Dendritic cell treated with granulocyte-macrophage colony-stimulating factor and Interleukin-4, amounts not matched to agents 40 ng/mL and 50 ng/mL, for 4 days (primary cell): ENCODE results near the gene AP4M1.
"Not testable (repeated sequence)": the region's sequence is repeated elsewhere in the genome, so short reads cannot be mapped to it uniquely, and the experiment has no call there.

Source experiments
- H3K27ac Mint-ChIP-seq: one replicate; pipeline ENCODE4 v1.8.0; 2022; ENCODE audit warnings: mild to moderate bottlenecking, mixed read lengths
- H3K27me3 Mint-ChIP-seq: one replicate; pipeline ENCODE4 v1.8.0; 2022; ENCODE audit warnings: mild to moderate bottlenecking, mixed read lengths
- H3K36me3 Mint-ChIP-seq: one replicate; pipeline ENCODE4 v1.8.0; 2022; ENCODE audit warnings: low read depth, mixed read lengths
- H3K4me1 Mint-ChIP-seq: one replicate; pipeline ENCODE4 v1.8.0; 2022; ENCODE audit warnings: low read depth, mixed read lengths
- H3K4me3 Mint-ChIP-seq: one replicate; pipeline ENCODE4 v1.8.0; 2022; ENCODE audit warnings: mild to moderate bottlenecking, moderate library complexity, mixed read lengths
- H3K9me3 Mint-ChIP-seq: one replicate; pipeline ENCODE4 v1.8.0; 2022; ENCODE audit warnings: mixed read lengths
- intact Hi-C: fragments of 100-400 bp; cut with micrococcal nuclease; formaldehyde crosslinking; loops from one replicate; pipeline ENCODE4 v1.15.0; 2022

The AP4M1 gene

DNA sequence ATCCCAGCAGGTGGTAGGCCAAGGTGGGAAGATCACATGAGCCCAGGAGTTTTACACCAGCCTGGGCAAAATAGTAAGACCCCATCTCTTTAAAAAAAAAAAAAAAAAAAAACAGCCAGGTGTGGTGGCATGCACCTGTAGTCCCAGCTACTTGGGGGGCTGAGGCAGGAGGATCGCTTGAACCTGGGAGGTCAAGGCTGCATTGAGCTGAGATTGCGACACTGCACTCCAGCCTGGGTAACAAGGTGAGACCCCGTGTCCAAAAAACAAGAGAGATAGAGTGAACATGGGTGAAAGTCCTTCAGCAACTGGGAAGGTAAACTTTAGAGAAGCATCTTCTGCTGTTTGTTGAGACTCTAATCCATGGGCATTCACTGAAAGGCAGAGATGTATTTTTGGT lies 41.0 kb downstream of the AP4M1 start:
- intact Hi-C loops, result no loop called here

GRCh38 chr7:100146350-100146749 lies 44.9 kb downstream of the AP4M1 start:
- Mint-ChIP-seq H3K36me3 (peaks cover 26% of the 10 kb centered on the region), H3K4me1 (peaks cover 32% of the 10 kb centered on the region)
- H3K27ac Mint-ChIP-seq, H3K4me3 Mint-ChIP-seq, intact Hi-C loops, H3K27me3 Mint-ChIP-seq, H3K9me3 Mint-ChIP-seq: not testable (repeated sequence)

More for the DNA sequence above, 41.0 kb downstream of the AP4M1 start:
- no peaks in the 10 kb centered on the region for H3K27me3 Mint-ChIP-seq
- peaks cover 25% of the 10 kb centered on the region for H3K4me1 Mint-ChIP-seq
- H3K36me3 Mint-ChIP-seq, result no peaks in the 10 kb centered on the region
- H3K27ac Mint-ChIP-seq, result no peak overlapping the region
- H3K9me3 Mint-ChIP-seq, result no peaks in the 10 kb centered on the region
- H3K4me3 Mint-ChIP-seq, result no peak overlapping the region

GRCh38 chr7:100147278-100147677 lies 45.8 kb downstream of the AP4M1 start:
- Mint-ChIP-seq H3K36me3 (peaks cover 35% of the 10 kb centered on the region), H3K9me3 (no peaks in the 10 kb centered on the region), H3K27me3 (no peaks in the 10 kb centered on the region), H3K4me1 (peaks cover 36% of the 10 kb centered on the region), H3K4me3 (no peak overlapping the region), H3K27ac (no peak overlapping the region)
- intact Hi-C loops, result no loop called here

- intact Hi-C loops, result loop anchor here (1.0 kb wide), 2 partner anchors 10 to 29 kb away; partner anchors contain the start of genes GPC2, STAG3 and TRAPPC14
- Mint-ChIP-seq H3K9me3 (no peaks in the 10 kb centered on the region), H3K36me3 (peaks cover 45% of the 10 kb centered on the region), H3K4me3 (peak overlapping the region; percentile 99), H3K27me3 (no peaks in the 10 kb centered on the region), H3K27ac (peak overlapping the region; percentile 98), H3K4me1 (peaks cover 45% of the 10 kb centered on the region)
Observed at GRCh38 chr7:100148225-100148558, 46.7 kb downstream of the AP4M1 start.

DNA sequence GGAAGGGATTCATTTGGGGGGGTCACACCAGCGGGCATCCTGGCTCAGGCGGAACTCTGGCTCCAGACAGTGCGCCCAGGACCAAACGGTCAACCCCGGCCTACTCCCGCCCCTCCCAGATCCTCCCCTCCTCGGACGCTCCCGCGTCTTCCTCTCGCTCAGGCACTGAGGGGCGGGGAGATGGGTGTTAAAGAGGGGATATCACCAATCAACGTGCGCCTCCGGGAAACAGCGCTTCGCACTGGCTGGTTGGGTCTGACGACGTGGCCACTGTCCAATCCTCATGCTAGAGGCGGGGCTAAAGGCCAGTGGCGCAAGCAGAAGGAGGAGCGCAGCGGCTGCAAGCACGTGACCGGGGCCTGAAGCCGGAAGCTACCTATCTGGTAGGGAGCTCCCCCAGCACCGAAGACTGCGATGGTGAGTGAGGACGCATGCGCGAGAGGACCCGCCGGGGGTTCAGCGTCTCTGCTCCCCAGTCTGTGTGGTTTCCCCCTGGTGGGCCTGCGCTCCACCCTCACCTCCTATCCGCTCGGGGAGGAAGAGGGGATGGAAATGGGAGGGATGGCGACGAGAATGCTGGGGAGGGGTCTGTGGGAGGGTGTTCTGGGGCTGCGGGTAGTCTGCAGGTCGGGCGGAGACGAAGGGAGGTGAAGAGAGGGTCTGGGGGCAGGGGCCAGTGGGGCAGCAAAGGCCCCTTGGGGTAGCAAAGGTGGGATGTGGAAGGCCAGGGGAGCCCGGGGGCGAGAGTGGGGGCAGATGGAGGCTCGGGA lies 47.3 kb downstream of the AP4M1 start, which contains the start of gene LAMTOR4:
Gene LAMTOR4 (plus strand): TSS at position 360 of the 770 bp plus-strand sequence. CDS start 55 bp downstream, at position 415.
- H3K27me3 Mint-ChIP-seq, result no peaks in the 10 kb centered on the region
- intact Hi-C loops, result loop anchor here (1.0 kb wide), 2 partner anchors 10 to 29 kb away; partner anchors contain the start of genes GPC2, STAG3 and TRAPPC14
- H3K4me1 Mint-ChIP-seq, result peaks cover 51% of the 10 kb centered on the region
- peak within 1 kb of the TSS; percentile 99 for H3K4me3 Mint-ChIP-seq
- peaks cover 50% of the 10 kb centered on the region for H3K36me3 Mint-ChIP-seq
- H3K27ac Mint-ChIP-seq, result peak within 1 kb of the TSS; percentile 98
- no peaks in the 10 kb centered on the region for H3K9me3 Mint-ChIP-seq

- H3K4me1 Mint-ChIP-seq, result peaks cover 86% of the 10 kb centered on the region
- intact Hi-C loops, result no loop called here
- peak overlapping the region; percentile 34 for H3K4me3 Mint-ChIP-seq
- H3K36me3 Mint-ChIP-seq, result peaks cover 87% of the 10 kb centered on the region
- H3K27ac Mint-ChIP-seq, result peak overlapping the region; percentile 75
- no peaks in the 10 kb centered on the region for H3K9me3 Mint-ChIP-seq
- H3K27me3 Mint-ChIP-seq, result no peaks in the 10 kb centered on the region
Observed at GRCh38 chr7:100152404-100152803, 51.0 kb downstream of the AP4M1 start.

GRCh38 chr7:100152937-100153666 lies 51.7 kb downstream of the AP4M1 start:
- intact Hi-C loops, result no loop called here
- Mint-ChIP-seq H3K27ac (peak overlapping the region; percentile 75), H3K36me3 (peaks cover 92% of the 10 kb centered on the region), H3K4me3 (no peak overlapping the region), H3K9me3 (no peaks in the 10 kb centered on the region), H3K27me3 (no peaks in the 10 kb centered on the region), H3K4me1 (peaks cover 90% of the 10 kb centered on the region)

DNA sequence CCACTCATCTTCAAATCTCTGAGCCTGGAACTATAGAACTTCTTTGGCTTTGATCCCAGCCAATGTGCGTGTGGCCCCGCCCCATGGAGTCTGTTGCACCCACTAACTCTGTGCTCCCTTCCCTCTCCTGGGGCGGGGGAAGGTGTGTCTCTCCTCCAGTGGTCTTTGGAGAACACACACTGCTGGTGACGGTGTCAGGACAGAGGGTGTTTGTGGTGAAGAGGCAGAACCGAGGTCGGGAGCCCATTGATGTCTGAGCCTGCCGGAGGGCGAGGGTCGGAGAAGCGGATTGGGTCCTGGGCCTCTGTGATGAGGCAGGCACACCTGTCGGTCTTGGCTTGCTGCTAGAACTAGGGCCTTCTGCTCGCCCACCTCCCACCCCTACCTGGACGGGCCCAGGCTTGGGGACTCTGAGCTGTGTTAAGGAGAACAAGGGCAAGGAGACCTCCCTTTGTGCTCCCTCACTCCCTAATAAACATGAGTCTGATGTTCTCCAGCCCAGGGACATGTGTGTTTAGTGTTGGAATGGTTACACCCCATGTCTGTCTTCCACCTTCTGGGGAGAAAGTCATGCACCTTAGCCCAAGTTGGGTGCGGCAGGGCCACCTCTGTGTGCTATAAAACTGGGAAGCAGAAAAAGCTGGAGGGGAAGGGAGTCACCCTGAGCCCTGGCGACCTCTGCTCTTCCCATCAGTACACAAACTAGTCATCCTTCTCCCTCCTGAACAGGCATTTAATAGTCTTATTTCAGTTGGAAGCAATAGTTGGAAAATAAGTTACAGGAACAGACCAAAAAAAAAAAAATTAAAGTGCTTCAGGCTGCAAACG lies 52.5 kb downstream of the AP4M1 start:
- no peaks in the 10 kb centered on the region for H3K27me3 Mint-ChIP-seq
- intact Hi-C loops, result no loop called here
- H3K4me3 Mint-ChIP-seq, result no peak overlapping the region
- H3K4me1 Mint-ChIP-seq, result peaks cover 84% of the 10 kb centered on the region
- peaks cover 86% of the 10 kb centered on the region for H3K36me3 Mint-ChIP-seq
- peak overlapping the region; percentile 75 for H3K27ac Mint-ChIP-seq
- H3K9me3 Mint-ChIP-seq, result no peaks in the 10 kb centered on the region

GRCh38 chr7:100154651-100155491 lies 53.4 kb downstream of the AP4M1 start:
- H3K4me3 Mint-ChIP-seq, result no peak overlapping the region
- intact Hi-C loops, result no loop called here
- no peaks in the 10 kb centered on the region for H3K9me3 Mint-ChIP-seq
- H3K27ac Mint-ChIP-seq, result peak overlapping the region; percentile 75
- peaks cover 80% of the 10 kb centered on the region for H3K36me3 Mint-ChIP-seq
- no peaks in the 10 kb centered on the region for H3K27me3 Mint-ChIP-seq
- H3K4me1 Mint-ChIP-seq, result peaks cover 87% of the 10 kb centered on the region

DNA sequence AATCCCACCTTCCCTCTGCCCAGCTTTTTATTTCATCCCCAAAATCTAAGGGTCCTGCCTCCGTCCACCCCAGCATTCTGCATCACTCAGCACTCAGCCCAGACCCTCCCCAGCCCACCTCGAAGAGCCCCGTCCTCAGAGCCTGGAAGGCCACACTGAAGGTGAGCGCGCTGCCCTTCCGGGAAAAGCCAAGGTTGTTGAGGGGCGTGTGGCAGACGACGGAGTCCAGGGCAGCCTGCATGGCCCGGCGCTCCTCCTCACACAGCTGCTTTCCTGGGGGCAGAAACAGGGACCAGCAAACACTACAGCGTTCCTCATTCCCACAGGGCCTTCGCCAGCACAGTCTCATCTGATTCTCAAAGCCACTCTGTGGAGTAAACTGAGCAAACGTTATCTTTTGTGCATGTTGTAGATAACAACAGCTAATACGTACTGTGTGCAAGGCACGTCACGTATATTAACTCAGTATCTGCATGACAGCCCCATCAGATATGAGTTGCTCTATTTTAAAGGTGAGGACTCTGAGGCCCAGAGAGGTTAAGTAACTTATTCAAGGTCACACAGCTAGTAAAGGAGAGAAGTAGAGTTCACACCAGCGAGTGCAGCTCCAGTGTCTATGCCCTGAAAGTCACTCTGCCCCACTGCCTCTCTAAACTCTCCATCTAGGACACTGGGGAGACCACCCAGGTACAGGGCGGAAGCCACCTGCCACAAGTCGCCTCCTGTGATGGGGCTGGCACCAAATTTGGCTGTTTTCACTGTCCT lies 54.3 kb downstream of the AP4M1 start:
- peaks cover 72% of the 10 kb centered on the region for H3K36me3 Mint-ChIP-seq
- no peaks in the 10 kb centered on the region for H3K9me3 Mint-ChIP-seq
- H3K4me1 Mint-ChIP-seq, result peaks cover 79% of the 10 kb centered on the region
- H3K27ac Mint-ChIP-seq, result no peak overlapping the region
- peaks cover 4% of the 10 kb centered on the region for H3K27me3 Mint-ChIP-seq
- H3K4me3 Mint-ChIP-seq, result peak overlapping the region; percentile 17
- intact Hi-C loops, result no loop called here

DNA sequence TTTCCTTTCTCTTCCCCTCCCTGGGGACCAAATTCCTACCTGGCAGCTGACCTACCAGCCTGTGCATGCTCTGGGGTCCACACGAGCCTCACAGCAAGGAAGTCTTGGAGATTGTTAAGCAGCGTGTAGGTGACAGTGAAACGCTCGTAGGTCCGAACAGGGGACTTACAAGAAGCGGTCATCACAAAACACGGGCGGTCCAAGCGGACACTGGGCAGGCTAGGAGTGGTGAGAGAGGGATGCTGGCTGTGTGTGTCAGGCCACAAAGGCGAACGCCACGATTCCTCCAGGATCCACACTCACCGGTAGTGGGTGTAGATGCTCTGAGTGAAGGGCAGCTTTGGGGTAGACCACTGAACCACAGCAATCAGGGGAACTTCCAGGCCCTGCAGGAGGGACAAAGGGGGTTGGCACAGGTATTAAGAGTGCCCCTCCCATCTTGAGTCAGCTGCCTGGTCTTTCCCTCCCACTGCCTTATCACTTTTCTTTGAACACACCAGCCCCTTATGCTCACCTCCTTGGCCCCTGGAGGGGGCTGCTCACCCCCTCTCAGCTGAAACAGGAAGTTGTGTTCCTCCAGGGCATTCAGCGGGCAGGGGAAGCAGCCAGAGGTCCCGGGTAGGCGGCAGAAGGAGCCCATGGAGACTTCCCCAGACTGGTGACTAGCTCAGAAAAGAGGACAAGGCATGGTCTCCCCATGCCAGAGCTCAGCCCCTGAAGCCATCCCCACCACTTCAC lies 55.1 kb downstream of the AP4M1 start:
- Mint-ChIP-seq H3K27ac (peak overlapping the region; percentile 88), H3K4me3 (peak overlapping the region; percentile 76), H3K4me1 (peaks cover 71% of the 10 kb centered on the region), H3K27me3 (peaks cover 5% of the 10 kb centered on the region), H3K36me3 (peaks cover 64% of the 10 kb centered on the region), H3K9me3 (no peaks in the 10 kb centered on the region)
- intact Hi-C loops, result no loop called here

DNA sequence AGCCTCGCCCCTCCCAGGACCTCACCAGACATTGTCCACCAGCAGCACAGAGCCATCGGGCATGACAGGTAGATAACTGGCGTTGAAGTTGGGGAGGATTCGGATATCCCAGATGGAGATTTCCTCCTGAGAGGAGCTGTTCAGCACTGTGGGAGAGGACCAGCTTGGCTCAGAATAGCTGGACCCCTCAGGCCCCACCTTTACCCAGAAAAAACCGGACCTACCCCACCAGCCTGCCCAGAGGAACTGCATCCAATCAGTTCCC lies 55.6 kb downstream of the AP4M1 start:
- Mint-ChIP-seq H3K4me3 (peak overlapping the region; percentile 76), H3K4me1 (peaks cover 67% of the 10 kb centered on the region), H3K27ac (peak overlapping the region; percentile 88), H3K36me3 (peaks cover 59% of the 10 kb centered on the region), H3K9me3 (no peaks in the 10 kb centered on the region), H3K27me3 (peaks cover 5% of the 10 kb centered on the region)
- intact Hi-C loops, result no loop called here
